ENCODE results near the gene CHRNB2.

Gene CHRNB2

DNA sequence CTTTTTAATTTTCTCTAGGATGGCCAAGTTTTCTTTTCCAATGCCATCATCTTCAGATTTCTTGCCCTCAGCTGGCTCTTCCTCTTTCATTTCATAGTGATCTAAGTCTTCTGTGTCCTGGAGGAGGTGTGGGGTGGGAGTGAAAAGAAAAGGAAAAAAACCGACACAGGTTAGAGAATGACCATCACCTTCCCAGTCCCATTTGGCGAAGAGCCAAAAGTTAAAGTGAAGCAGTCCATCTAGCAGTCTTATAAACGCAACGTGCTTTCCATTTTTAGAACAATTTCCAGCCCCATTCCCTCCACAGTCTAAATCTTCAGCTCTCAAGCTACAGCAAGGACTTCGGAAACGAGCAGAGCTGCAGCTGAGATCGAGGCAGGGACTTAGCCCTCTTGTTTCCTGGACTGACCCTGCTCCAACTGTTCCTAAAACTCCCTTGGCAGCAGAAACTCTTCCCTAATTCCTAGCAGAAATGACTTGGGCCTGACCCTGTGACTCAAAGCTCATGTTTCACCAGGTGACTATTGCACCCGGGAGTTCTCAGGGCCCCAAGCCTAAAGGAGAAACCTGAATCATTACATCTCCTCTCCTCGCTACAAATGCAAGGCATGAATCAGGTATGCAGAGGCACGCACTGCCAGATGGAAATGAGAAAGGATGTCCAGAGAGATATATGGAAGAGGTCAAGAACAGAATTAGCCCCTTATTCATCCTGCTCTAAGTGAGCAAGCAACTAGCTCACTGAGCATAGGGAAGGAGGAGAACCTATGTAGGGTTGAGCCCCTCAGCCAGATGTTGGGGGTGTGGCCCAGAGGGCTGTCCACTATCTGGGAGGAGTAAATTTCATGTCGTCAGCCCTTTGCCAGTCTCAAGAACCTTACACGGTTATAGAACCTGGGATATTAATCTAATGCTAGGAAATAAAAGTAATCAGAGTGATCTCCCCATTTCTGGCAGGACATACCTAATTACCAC is 14.2 kb upstream of the CHRNB2 start:
- no peak for DNase-seq

DNA sequence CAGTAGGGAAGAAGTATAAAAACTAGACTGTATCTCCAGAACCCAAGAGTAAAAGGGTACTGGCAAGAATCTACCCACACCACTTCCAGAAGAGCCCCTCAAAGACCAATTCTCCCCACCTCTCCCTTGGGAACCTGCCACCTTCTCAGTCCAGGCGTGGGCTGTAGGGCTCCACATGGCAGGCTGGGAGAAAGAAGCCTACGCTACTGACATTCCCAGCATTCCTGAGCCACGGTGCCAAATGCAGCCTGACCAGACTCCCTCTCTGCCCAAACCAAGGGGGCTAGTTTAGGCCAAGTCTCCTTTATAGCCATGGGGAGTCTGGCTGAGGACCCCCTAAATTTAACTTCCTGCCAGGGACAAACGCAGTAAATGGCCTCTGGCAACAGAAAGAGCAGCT is 11.2 kb upstream of the CHRNB2 start:
- DNase-seq: no peak

DNA sequence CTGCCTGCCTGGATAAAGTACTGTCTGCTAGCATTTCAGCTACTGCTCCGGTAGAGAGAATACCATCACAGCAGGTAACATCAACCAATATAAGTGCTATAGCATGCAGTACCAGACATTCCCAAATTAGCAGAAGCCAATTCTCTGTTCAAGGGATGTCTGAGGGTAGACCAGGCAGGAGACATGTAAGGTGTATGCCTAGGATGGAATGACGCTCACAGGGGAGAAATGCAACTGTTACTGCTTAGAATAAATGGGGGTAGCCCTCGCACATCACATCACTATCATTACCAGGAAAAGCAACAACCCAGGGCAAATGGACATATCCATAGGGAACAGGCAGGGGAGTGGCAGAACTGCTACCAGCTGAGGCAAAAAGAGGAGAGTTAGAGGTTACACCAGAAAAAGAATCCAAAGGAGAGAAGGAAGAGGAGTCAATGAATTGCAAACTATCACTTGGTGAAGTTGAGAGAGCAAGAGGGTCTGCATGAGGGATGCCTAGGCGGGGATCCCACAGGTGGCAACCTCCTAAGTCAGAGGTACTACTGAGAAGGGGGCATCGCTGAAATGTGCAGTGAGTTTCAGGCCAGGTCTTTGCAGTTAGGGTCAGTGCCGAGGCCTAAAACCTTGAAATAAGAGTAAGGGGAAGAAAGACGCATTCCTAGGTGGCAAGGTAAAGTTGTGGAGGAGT is 10.2 kb upstream of the CHRNB2 start:
- DNase-seq: no peak

DNA sequence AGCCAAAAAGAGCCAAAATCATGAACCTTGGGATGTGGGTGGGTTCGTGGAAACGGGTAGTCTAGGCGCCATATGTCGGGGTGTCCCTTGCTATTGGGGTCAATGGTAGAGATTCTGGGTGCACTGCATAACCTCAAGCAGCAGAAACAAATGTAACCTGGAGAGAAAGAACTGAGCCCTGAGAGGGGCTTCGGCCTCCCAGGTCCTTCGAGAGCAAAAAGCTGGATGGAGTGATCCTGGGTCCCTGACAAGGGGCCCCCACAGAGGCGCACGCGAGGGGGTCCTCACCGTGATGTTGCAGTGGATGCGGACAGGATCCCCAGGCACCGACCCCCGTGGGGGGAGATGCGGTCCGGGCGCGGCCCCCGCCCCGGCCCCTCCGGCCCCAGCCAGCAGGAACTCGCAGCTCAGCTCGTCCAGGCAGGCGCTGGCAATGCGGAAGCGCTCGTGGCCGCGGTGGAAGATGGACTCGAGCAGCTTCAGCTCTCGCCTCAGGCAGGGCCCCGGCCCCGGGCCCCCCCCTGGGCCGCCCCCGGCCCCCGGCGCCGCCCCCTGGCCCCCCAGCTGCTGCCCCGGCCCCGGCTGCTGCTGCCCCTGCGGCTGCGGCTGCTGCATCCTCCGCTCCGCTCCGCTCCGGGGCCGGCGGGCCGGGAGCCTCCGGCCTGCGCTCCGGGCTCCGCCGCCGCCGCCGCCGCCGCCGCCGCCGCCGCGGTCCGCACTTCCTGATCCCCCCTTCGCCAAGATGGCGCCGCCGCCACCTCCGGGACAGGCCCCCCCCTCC is 9.4 kb upstream of the CHRNB2 start, which contains the start of gene UBE2Q1:
TSS of gene UBE2Q1 (minus strand) at position 724 of the 781 bp plus-strand sequence. CDS start at position 615, 109 bp downstream.
- no peak for DNase-seq

DNA sequence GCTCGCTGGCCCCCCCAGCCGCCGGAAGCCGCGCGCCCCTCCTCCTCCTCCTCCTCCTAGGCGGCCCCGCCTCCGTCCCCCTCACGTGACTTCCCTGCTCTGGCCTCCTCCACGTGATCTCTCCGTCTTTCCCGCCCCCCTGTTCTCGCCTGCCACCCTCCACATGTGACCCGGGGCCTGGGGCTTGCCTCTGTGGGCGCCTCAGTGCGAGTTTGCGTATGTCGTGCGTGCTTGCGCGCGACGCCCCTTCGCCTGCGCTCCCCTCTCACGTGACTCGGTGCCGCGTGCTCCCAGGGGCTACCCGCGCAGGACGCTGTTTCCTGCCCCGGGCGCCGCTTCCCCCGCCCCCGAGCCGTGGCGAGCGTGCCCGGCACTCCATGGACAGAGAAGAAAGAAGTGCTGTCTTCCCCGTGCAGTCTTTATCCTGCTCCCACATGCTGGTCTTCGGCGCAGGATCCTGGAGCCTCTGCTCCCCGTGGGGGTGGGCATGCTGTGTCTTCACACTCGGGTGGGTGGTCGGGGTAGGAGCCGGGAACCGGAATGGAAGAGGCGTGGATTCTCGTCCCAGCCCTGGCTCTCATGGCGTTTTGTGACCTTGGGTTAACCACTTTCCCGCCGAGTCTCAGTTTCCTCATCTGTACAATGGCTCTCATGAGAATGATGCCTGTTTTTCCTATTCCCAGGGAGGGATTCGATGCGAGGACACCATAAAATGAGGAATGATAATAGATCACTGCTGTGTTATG is 8.7 kb upstream of the CHRNB2 start:
- DNase-seq: peak; percentile 85

DNA sequence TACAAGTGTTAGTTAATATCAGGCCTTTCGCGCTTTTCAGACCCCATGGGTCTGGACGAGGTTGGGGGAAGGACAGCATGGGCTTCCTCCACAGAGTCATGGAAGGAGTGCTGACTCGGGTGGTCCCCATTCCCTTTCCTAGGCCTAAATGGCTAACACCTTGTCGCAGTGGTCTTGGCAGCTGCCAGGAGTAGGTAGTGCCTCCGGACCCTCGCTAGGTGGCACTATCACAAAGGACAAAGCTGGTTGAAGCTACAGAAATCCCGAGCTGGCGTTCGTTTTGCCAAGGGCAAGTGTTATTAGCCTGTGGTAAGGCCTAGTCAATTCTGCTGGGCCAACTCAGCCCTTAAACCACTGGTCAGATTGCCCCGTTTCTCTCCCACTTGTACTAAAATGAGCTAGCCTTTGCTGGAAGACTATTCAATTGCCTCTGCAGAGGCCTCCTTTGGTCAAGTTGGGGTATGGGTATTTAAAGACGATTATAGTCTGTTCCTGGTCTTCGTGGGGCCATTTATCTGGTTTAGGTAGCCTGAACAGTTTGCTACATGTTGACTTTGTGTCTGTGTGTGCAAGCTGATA is 8.0 kb upstream of the CHRNB2 start:
- no peak for DNase-seq

DNA sequence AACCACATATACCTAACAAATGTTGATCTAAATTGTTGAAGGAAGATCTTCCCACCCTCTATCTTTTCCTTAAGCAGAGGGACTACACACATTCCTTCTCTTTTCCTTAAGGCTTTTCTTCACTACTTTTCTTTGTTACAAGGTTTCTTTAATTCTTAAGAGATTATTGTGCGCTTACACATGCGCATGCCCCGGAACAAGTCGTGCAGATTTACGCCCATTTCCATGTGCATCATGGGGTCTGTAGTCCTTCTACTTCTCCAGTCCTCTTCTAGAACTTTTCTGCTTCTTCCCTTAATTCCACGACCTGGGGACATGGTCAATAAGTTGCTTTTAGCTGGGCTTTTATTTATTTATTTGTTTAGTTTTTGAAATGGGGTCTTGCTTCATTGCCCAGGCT is 1.7 kb upstream of the CHRNB2 start:
- DNase-seq: no peak

DNA sequence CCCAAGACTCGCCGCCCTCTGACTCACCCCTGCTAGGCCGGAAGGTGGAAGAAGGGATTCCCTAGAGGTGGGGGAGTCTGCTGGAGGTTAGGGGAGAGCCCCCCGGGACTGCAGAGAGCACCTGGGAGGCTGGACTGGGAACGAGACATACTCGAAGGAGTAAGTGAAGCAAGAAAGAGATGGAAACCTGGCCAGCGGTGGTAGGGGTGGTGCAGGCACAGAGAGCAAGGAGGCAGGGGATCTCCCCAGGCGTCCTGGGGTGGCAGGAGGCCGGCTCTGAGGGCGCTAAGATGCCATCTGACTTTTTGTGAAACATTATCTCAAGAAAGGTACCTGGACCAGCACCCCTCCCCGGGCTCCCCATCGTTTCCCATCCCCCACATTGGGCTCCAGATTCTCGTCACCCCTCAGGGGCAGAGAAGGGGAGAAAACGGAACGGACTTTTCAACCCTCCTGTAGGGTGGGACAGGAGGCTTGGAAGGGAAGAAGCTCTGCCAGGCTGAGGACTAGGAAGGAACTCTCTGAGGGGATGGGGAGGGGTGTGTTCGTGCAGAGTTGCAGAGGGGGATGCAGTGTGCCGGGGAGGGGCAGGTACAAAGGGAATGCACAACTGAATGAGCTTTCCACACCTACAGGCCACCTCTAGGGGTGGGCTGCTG is 708 bp downstream of the CHRNB2 start:
- no peak for DNase-seq

DNA sequence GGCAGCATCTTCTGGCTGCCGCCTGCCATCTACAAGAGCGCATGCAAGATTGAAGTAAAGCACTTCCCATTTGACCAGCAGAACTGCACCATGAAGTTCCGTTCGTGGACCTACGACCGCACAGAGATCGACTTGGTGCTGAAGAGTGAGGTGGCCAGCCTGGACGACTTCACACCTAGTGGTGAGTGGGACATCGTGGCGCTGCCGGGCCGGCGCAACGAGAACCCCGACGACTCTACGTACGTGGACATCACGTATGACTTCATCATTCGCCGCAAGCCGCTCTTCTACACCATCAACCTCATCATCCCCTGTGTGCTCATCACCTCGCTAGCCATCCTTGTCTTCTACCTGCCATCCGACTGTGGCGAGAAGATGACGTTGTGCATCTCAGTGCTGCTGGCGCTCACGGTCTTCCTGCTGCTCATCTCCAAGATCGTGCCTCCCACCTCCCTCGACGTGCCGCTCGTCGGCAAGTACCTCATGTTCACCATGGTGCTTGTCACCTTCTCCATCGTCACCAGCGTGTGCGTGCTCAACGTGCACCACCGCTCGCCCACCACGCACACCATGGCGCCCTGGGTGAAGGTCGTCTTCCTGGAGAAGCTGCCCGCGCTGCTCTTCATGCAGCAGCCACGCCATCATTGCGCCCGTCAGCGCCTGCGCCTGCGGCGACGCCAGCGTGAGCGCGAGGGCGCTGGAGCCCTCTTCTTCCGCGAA is 3.8 kb downstream of the CHRNB2 start:
- DNase-seq: no peak

DNA sequence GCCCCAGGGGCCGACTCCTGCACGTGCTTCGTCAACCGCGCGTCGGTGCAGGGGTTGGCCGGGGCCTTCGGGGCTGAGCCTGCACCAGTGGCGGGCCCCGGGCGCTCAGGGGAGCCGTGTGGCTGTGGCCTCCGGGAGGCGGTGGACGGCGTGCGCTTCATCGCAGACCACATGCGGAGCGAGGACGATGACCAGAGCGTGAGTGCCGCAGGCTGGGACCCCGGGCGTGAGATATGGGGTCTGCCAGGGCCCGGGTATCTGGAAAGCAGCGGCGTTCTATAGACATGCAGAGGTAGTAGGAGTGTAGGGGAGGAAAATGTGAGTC is 4.3 kb downstream of the CHRNB2 start:
- no peak for DNase-seq

DNA sequence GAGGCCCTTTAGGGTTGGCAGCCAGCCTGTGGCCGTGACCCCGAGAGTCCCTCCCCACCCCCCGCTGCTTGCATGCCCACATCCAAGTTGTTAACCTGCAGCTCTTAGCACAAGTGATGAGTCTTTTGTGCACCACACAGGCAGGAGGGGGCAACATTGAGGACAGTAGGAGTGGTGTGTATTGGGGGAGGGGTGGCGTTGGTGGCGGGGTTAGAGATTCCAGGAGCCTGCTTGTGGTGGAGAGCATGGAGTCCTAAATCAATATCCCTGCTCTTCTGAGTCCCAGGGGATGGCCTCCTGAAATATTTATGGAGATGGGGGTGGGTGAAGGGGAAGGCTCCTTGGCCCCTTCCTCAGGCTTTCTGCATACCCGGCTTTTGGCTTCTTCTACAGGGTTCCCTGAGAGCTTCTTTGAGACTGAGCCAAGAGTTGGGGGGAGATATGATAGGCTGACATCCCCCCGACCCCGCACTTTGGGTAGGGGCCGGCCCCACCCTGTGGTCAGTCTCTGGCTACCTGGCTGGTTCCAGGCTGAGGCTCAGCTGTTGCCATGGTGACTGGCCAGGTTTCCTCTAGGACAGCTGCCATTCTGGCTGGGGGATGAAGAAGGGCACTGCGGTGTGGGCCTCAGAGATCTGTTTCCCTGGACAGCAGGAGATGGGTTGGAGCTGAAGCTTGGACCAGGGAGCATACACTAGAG is 5.0 kb downstream of the CHRNB2 start:
- DNase-seq: no peak

DNA sequence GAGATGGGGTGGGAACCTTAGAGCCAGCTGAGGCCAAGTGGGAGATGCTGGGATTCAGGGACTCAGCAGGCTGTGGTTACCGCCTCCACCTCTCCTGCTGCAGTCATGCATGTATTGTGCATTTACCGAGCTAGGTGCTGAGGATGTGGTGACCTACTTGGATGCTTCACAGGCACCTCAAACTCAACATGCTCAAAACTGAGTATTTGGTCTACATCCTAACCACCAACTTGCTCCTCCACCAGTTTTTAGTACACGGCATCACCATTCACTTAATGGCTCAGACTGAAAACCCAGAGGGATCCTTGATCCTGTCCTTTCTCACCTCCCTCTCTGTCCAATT is 5.6 kb downstream of the CHRNB2 start:
- DNase-seq: no peak

DNA sequence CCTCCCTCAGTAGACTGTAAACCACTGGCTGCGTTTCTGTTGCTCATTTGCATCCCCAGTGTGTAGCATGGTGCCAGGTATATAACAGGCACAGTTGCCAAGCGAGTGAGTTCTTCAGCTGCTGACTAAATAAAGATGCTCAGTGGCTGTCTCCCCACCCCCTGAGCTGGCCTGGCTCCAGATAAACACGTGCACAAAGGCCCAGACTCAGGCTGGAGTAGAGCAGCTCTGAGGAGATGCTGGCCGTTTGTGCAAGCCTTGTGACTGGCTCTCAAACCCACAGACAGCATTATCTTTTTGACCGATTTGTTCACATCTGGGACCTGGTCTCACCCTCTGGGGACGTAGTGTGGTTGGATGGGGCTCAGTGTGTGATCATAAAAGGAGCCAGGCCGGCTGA is 7.1 kb downstream of the CHRNB2 start:
- DNase-seq: no peak

DNA sequence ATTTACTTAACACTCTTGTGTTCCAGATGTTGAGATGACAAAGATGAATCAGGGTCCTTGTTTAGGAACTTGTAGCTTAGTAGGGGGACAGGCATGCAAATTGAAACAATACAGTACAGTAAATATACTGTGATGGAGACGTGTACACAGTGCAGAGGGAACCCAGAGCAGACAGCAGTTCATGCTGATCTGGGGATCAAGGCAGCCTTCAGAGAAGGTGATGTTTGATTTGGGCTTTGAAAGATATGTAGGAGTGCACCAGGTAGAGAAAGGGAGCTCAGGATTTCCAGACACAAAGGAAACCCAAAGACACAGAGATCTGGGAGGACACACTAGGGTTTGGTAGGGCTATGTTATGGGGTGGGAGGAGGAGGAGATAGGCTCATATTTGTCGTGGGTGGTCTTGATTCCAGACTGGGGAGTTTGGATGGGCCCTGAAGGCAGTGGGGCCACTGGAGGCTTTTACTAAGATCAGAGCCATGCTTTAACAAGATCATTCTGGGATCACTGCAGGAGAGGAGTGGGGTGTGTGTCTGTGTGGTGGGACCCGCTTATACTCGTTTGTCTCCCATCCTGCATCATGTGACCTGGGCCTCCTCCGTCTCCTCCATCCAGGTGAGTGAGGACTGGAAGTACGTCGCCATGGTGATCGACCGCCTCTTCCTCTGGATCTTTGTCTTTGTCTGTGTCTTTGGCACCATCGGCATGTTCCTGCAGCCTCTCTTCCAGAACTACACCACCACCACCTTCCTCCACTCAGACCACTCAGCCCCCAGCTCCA is 7.8 kb downstream of the CHRNB2 start:
- no peak for DNase-seq

DNA sequence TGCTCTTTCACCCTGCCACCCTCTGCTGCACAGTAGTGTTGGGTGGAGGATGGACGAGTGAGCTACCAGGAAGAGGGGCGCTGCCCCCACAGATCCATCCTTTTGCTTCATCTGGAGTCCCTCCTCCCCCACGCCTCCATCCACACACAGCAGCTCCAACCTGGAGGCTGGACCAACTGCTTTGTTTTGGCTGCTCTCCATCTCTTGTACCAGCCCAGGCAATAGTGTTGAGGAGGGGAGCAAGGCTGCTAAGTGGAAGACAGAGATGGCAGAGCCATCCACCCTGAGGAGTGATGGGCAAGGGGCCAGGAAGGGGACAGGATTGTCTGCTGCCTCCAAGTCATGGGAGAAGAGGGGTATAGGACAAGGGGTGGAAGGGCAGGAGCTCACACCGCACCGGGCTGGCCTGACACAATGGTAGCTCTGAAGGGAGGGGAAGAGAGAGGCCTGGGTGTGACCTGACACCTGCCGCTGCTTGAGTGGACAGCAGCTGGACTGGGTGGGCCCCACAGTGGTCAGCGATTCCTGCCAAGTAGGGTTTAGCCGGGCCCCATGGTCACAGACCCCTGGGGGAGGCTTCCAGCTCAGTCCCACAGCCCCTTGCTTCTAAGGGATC is 8.5 kb downstream of the CHRNB2 start:
- DNase-seq: no peak

DNA sequence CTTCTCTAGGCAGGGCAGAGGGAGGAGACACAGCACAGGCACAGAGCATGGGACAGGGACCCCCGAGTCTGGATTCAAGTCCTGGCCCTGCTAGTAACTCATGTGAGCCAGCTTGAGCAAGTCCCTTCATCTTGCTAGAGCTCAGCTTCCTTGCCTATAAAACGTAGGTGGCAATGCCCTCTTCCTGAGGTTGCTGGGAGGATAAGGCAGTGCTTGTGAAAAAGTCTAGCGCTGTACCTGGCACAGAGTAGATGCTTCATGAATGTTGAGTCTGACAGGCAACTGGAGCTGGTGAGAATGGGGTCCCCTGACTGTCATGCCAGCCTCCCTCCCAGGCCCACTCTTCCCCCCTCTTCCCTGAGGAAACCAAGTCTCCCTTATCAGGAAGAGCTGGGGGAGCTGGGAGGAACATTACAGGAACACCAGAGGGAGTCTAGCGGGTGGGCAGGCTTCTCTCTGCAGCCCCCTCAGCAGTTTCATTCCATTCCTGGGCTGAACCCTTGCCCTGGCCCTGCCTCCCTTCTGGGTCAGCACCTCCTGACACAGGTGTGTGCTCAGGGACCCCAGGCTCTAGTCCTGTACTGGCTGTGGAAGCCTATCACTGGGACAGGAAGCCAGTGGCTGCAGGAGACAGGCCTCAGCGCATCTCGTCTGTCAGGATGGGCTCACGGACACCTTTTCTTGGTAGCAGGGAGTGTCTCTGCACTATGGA is 9.9 kb downstream of the CHRNB2 start:
- DNase-seq: no peak

DNA sequence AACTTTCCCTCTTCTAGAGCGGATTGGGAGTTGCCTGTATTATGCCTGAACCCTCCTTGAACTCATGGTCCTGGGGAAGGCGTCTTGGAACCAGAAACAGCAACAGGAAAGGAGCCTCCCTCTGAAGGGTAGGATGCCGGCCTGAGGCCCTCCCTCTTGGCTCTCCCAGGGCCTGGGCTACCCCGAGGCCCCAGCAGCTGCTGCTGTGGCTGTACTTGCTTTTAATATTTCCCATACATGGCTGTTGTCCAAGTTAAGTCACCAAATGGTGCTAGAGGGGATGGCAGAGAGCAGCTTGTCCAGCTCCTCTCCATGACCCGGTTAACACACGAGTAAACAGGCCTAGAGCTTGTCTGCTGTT is 10.5 kb downstream of the CHRNB2 start:
- no peak for DNase-seq

DNA sequence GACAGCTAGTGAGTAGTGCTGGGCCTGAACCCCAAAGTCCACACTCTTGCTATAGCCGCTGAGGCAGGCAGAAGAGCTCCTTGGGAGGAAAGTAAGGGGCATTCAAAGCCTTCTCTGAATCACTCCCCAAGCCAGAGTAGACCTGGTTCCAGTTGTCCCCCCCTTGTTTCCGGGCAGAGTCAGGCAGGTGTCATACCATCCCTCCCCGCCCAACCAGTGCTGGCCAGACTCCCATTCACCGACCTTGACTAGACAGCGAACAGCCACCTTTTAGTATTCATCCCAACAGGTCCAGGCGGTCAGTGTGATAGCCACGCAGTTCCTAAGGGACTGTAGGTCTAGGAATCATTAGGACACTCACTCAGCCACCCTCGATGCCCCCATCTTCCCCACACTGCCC is 11.8 kb downstream of the CHRNB2 start:
- DNase-seq: no peak

DNA sequence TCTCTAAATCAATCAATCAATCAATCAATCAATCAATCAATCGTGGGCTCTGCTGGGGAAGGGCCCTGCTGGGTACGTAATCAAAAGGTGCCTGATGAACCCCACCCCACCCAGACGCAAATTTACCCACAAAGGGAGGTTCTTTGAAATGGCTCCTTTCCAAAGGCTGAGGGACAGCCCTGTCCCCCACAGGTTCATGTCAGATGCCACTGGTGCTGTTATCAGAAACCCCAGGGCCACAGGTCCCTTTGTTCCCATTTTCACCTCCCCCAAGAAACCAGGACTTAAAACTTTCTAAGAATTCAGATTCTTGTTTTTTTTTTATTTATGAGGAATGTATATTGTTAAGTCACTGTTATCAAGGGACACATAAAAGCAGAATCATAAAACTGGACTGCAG is 14.2 kb downstream of the CHRNB2 start:
- DNase-seq: no peak

Data from 8988T (cell line).